Measurements from ENCODE around the gene LDLRAD4.

DNA sequence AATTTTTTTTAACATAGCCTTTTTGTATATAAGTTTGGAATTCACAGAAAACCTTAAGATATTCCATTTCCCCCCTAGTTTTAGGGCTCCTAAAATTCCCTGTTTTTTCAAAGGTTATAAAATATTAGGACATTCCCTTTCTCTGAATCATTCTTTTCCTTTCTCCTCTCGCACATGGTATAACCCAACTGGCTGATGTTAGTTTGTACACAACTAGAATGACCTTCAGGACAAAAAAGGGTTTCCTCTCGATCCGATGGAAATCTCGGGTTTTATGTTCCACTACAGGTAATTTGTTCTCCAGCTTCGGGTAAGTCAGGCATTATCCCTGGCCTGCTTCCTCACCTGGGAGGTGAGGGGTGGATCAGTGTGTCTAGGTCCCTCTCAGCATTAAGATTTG is 215.1 kb downstream of the LDLRAD4 start:
- TF ChIP-seq POLR2A (IDR thresholded peaks at IDR 0.05): no peak
- TF ChIP-seq, protein P1, sequence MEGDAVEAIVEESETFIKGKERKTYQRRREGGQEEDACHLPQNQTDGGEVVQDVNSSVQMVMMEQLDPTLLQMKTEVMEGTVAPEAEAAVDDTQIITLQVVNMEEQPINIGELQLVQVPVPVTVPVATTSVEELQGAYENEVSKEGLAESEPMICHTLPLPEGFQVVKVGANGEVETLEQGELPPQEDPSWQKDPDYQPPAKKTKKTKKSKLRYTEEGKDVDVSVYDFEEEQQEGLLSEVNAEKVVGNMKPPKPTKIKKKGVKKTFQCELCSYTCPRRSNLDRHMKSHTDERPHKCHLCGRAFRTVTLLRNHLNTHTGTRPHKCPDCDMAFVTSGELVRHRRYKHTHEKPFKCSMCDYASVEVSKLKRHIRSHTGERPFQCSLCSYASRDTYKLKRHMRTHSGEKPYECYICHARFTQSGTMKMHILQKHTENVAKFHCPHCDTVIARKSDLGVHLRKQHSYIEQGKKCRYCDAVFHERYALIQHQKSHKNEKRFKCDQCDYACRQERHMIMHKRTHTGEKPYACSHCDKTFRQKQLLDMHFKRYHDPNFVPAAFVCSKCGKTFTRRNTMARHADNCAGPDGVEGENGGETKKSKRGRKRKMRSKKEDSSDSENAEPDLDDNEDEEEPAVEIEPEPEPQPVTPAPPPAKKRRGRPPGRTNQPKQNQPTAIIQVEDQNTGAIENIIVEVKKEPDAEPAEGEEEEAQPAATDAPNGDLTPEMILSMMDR (IDR thresholded peaks at IDR 0.05): no peak

All from upper lobe of left lung (tissue), 4 donors.